HS-27A (cell line): Measurements from ENCODE around the gene DSTYK.
"Not testable (repeated sequence)": the region's sequence is repeated elsewhere in the genome, so short reads cannot be mapped to it uniquely, and the experiment has no call there.

Experiments used
- DNase-seq: peaks from one replicate; pipeline ENCODE4 v3.0.0-alpha.2; 2012; ENCODE audit warnings: low read depth, missing footprints

DSTYK gene

GRCh38 chr1:205214756-205215155, 3.3 kb upstream of the DSTYK start:
- no peak for DNase-seq

- no peak for DNase-seq
Observed at GRCh38 chr1:205211839-205212536, 486 bp upstream of the DSTYK start.

GRCh38 chr1:205210756-205211168, 740 bp downstream of the DSTYK start:
- DNase-seq = no peak

- no peak for DNase-seq
Observed at GRCh38 chr1:205208811-205209210, 2.7 kb downstream of the DSTYK start.

GRCh38 chr1:205205055-205205454, 6.4 kb downstream of the DSTYK start:
- no peak for DNase-seq

- no peak for DNase-seq
Observed at GRCh38 chr1:205204552-205204951, 7.0 kb downstream of the DSTYK start.

GRCh38 chr1:205199931-205200299, 11.6 kb downstream of the DSTYK start:
- DNase-seq = no peak

- DNase-seq = no peak
Observed at GRCh38 chr1:205199090-205199930, 12.2 kb downstream of the DSTYK start.

- DNase-seq = no peak
Observed at GRCh38 chr1:205192287-205192686, 19.2 kb downstream of the DSTYK start.

- no peak for DNase-seq
Observed at GRCh38 chr1:205191622-205192021, 19.9 kb downstream of the DSTYK start.

- no peak for DNase-seq
Observed at GRCh38 chr1:205190845-205191577, 20.5 kb downstream of the DSTYK start.

GRCh38 chr1:205189131-205189530, 22.4 kb downstream of the DSTYK start:
- no peak for DNase-seq

GRCh38 chr1:205188596-205188995, 22.9 kb downstream of the DSTYK start:
- no peak for DNase-seq

- no peak for DNase-seq
Observed at GRCh38 chr1:205188098-205188497, 23.4 kb downstream of the DSTYK start.

- DNase-seq = no peak
Observed at GRCh38 chr1:205187420-205187819, 24.1 kb downstream of the DSTYK start.

- DNase-seq = no peak
Observed at GRCh38 chr1:205186191-205186590, 25.3 kb downstream of the DSTYK start.

- no peak for DNase-seq
Observed at GRCh38 chr1:205183676-205184335, 27.7 kb downstream of the DSTYK start.

GRCh38 chr1:205182930-205183329, 28.6 kb downstream of the DSTYK start:
- no peak for DNase-seq

- not testable (repeated sequence) for DNase-seq
Observed at GRCh38 chr1:205180331-205180730, 31.2 kb downstream of the DSTYK start.

GRCh38 chr1:205179842-205180241, 31.7 kb downstream of the DSTYK start:
- no peak for DNase-seq

GRCh38 chr1:205172729-205173366, 38.7 kb downstream of the DSTYK start:
- peak; percentile 83 for DNase-seq

GRCh38 chr1:205171369-205171768, 40.1 kb downstream of the DSTYK start:
- DNase-seq = no peak
